ENCODE data around the gene EPS8L3. TPM values are rescaled to one million over a fixed set of nuclear protein-coding genes. Genes with fewer than 3 reads are reported as not detected.

EPS8L3 gene
- total and polyA plus RNA-seq, 9 of the 15 experiments (the other 6 are each of a cell fraction or from before 2014, with no cell fraction given) = 0.09 to 0.42 (median 0.14) TPM; not detected in 5

DNA sequence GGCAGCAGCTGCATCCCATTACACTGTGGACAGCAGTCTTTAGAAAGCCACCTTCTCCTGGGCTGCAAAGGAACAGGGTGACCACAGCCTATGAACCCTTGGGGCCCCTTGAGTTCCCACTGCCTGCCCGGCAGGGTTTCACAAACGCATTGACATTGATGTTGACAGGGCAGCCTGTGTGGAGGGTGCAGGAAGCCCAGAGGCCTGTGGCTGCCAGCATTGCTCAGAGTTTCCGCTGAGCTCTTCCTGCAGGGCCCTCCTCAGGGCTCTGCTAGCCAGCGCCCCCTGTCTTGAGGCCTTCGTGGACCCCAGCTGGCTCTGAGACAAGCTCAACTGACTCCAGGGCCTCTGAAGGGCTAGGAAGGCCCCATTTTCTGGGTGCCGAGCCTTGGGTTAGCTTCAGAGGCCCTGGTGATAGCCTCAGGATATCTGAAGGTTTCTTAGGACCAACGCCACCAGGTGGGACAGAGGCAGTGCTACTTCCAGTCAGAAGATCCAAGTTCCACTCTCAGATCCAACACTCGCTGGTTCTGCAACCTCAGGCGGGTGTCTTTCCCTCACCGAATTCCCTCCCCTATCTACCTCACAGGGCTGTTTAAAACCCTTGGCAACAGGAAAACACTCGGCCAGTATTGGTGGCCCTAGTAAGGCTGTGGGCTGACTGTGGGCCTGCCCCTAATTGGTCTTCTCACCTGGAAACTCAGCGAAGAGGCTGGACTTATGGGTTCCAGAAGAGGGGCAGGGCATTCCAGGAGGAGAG, 27.2 kb upstream of the EPS8L3 start (continued):
- TF ChIP-seq IRF2 (CRISPR knock-in tag; IDR thresholded peaks at IDR 0.05) (no peak), CBX3 (IDR thresholded peaks at IDR 0.05; ENCODE audit: borderline replicate concordance in 1 of 2, low read length in 2 of 2) (no peak), CTBP1 (IDR thresholded peaks at IDR 0.05; ENCODE audit: borderline replicate concordance) (0 out of 2 replicates have a peak, but pooled peaks have one; percentile 35), ERF (CRISPR knock-in tag; IDR thresholded peaks at IDR 0.05) (peak; percentile 17; the same call in 1 of the 2 replicates), JUN (IDR thresholded peaks at IDR 0.05; ENCODE audit: borderline replicate concordance, low read depth, low read length) (peak; percentile 66; the same call in 1 of the 2 replicates), JUN (CRISPR knock-in tag; IDR thresholded peaks at IDR 0.05; ENCODE audit: borderline replicate concordance) (no peak), ZNF134 (CRISPR knock-in tag; conservative IDR thresholded peaks at IDR 0.05) (0 out of 2 replicates have a peak, but pooled peaks have one; percentile 22), ZNF589 (CRISPR knock-in tag; IDR thresholded peaks at IDR 0.05; ENCODE audit: low read depth) (peak; percentile 71; the same call in 1 of the 2 replicates), ZFX (CRISPR knock-in tag; IDR thresholded peaks at IDR 0.05) (peak; percentile 87)
- TF ChIP-seq, protein P1, sequence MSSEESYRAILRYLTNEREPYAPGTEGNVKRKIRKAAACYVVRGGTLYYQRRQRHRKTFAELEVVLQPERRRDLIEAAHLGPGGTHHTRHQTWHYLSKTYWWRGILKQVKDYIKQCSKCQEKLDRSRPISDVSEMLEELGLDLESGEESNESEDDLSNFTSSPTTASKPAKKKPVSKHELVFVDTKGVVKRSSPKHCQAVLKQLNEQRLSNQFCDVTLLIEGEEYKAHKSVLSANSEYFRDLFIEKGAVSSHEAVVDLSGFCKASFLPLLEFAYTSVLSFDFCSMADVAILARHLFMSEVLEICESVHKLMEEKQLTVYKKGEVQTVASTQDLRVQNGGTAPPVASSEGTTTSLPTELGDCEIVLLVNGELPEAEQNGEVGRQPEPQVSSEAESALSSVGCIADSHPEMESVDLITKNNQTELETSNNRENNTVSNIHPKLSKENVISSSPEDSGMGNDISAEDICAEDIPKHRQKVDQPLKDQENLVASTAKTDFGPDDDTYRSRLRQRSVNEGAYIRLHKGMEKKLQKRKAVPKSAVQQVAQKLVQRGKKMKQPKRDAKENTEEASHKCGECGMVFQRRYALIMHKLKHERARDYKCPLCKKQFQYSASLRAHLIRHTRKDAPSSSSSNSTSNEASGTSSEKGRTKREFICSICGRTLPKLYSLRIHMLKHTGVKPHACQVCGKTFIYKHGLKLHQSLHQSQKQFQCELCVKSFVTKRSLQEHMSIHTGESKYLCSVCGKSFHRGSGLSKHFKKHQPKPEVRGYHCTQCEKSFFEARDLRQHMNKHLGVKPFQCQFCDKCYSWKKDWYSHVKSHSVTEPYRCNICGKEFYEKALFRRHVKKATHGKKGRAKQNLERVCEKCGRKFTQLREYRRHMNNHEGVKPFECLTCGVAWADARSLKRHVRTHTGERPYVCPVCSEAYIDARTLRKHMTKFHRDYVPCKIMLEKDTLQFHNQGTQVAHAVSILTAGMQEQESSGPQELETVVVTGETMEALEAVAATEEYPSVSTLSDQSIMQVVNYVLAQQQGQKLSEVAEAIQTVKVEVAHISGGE (CRISPR knock-in tag; IDR thresholded peaks at IDR 0.05) = 0 out of 6 replicates have a peak, but pooled peaks of 1 of the 3 experiments have one; percentile 11
- TF ChIP-seq, protein P2, sequence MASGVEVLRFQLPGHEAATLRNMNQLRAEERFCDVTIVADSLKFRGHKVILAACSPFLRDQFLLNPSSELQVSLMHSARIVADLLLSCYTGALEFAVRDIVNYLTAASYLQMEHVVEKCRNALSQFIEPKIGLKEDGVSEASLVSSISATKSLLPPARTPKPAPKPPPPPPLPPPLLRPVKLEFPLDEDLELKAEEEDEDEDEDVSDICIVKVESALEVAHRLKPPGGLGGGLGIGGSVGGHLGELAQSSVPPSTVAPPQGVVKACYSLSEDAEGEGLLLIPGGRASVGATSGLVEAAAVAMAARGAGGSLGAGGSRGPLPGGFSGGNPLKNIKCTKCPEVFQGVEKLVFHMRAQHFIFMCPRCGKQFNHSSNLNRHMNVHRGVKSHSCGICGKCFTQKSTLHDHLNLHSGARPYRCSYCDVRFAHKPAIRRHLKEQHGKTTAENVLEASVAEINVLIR (CRISPR knock-in tag; IDR thresholded peaks at IDR 0.05) = peak; percentile 38; the same call in 1 of the 2 replicates
- TF ChIP-seq, protein P3, sequence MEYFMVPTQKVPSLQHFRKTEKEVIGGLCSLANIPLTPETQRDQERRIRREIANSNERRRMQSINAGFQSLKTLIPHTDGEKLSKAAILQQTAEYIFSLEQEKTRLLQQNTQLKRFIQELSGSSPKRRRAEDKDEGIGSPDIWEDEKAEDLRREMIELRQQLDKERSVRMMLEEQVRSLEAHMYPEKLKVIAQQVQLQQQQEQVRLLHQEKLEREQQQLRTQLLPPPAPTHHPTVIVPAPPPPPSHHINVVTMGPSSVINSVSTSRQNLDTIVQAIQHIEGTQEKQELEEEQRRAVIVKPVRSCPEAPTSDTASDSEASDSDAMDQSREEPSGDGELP (CRISPR knock-in tag; IDR thresholded peaks at IDR 0.05; ENCODE audit: borderline replicate concordance) = peak; percentile 93
- TF ChIP-seq, protein P4, sequence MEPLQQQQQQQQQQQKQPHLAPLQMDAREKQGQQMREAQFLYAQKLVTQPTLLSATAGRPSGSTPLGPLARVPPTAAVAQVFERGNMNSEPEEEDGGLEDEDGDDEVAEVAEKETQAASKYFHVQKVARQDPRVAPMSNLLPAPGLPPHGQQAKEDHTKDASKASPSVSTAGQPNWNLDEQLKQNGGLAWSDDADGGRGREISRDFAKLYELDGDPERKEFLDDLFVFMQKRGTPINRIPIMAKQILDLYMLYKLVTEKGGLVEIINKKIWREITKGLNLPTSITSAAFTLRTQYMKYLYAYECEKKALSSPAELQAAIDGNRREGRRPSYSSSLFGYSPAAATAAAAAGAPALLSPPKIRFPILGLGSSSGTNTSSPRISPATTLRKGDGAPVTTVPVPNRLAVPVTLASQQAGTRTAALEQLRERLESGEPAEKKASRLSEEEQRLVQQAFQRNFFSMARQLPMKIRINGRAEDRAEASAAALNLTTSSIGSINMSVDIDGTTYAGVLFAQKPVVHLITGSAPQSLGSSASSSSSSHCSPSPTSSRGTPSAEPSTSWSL (CRISPR knock-in tag; IDR thresholded peaks at IDR 0.05; ENCODE audit: borderline replicate concordance) = 0 out of 2 replicates have a peak, but pooled peaks have one; percentile 11
- TF ChIP-seq, protein P5, sequence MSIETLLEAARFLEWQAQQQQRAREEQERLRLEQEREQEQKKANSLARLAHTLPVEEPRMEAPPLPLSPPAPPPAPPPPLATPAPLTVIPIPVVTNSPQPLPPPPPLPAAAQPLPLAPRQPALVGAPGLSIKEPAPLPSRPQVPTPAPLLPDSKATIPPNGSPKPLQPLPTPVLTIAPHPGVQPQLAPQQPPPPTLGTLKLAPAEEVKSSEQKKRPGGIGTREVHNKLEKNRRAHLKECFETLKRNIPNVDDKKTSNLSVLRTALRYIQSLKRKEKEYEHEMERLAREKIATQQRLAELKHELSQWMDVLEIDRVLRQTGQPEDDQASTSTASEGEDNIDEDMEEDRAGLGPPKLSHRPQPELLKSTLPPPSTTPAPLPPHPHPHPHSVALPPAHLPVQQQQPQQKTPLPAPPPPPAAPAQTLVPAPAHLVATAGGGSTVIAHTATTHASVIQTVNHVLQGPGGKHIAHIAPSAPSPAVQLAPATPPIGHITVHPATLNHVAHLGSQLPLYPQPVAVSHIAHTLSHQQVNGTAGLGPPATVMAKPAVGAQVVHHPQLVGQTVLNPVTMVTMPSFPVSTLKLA (conservative IDR thresholded peaks at IDR 0.05) = 0 out of 4 replicates have a peak, but pooled peaks of 1 of the 2 experiments have one; percentile 13
